ENCODE measurements around the gene SINHCAF.
"Not testable (repeated sequence)": the region's sequence is repeated elsewhere in the genome, so short reads cannot be mapped to it uniquely, and the experiment has no call there.

The SINHCAF gene

GRCh38 chr12:31306866-31307265 lies 19.1 kb downstream of the SINHCAF start:
- no peak for DNase-seq

GRCh38 chr12:31303466-31303865 lies 22.5 kb downstream of the SINHCAF start:
- no peak for DNase-seq

- no peak for DNase-seq
Observed at GRCh38 chr12:31301311-31301710, 24.6 kb downstream of the SINHCAF start.

GRCh38 chr12:31300783-31301182 lies 25.2 kb downstream of the SINHCAF start:
- no peak for DNase-seq

GRCh38 chr12:31300341-31300740 lies 25.6 kb downstream of the SINHCAF start:
- no peak for DNase-seq

GRCh38 chr12:31298922-31299321 lies 27.0 kb downstream of the SINHCAF start:
- no peak for DNase-seq

GRCh38 chr12:31298515-31298910 lies 27.4 kb downstream of the SINHCAF start:
- no peak for DNase-seq

- DNase-seq, result no peak
Observed at GRCh38 chr12:31297572-31298514, 28.1 kb downstream of the SINHCAF start.

- DNase-seq, result no peak
Observed at GRCh38 chr12:31289441-31289840, 36.5 kb downstream of the SINHCAF start.

- no peak for DNase-seq
Observed at GRCh38 chr12:31288381-31288780, 37.6 kb downstream of the SINHCAF start.

GRCh38 chr12:31280183-31280582 lies 45.8 kb downstream of the SINHCAF start:
- DNase-seq, result no peak

GRCh38 chr12:31279390-31279924 lies 46.5 kb downstream of the SINHCAF start:
- no peak for DNase-seq

GRCh38 chr12:31278832-31279231 lies 47.1 kb downstream of the SINHCAF start:
- DNase-seq, result no peak

- DNase-seq, result no peak
Observed at GRCh38 chr12:31278424-31278823, 47.5 kb downstream of the SINHCAF start.

GRCh38 chr12:31277081-31277480 lies 48.9 kb downstream of the SINHCAF start:
- DNase-seq, result no peak

- no peak for DNase-seq
Observed at GRCh38 chr12:31275491-31275890, 50.5 kb downstream of the SINHCAF start.

- DNase-seq, result no peak
Observed at GRCh38 chr12:31274520-31275300, 51.2 kb downstream of the SINHCAF start.

GRCh38 chr12:31273794-31274193 lies 52.2 kb downstream of the SINHCAF start:
- not testable (repeated sequence) for DNase-seq

- no peak for DNase-seq
Observed at GRCh38 chr12:31272607-31273225, 53.2 kb downstream of the SINHCAF start.

- DNase-seq, result no peak
Observed at GRCh38 chr12:31267966-31268365, 58.0 kb downstream of the SINHCAF start.

- DNase-seq, result no peak
Observed at GRCh38 chr12:31265722-31266121, 60.2 kb downstream of the SINHCAF start.

- no peak for DNase-seq
Observed at GRCh38 chr12:31263661-31264060, 62.3 kb downstream of the SINHCAF start.

- no peak for DNase-seq
Observed at GRCh38 chr12:31261744-31262143, 64.2 kb downstream of the SINHCAF start.
